Kidney tubule cell (primary cell): ENCODE results near the gene ADAD2.
"Not testable (repeated sequence)": the region's sequence is repeated elsewhere in the genome, so short reads cannot be mapped to it uniquely, and the experiment has no call there.

ENCODE experiments used
- DNase-seq: peaks from one replicate; pipeline ENCODE4 v3.0.0-alpha.2; 2018; ENCODE audit warnings: low spot score

The ADAD2 gene

DNA sequence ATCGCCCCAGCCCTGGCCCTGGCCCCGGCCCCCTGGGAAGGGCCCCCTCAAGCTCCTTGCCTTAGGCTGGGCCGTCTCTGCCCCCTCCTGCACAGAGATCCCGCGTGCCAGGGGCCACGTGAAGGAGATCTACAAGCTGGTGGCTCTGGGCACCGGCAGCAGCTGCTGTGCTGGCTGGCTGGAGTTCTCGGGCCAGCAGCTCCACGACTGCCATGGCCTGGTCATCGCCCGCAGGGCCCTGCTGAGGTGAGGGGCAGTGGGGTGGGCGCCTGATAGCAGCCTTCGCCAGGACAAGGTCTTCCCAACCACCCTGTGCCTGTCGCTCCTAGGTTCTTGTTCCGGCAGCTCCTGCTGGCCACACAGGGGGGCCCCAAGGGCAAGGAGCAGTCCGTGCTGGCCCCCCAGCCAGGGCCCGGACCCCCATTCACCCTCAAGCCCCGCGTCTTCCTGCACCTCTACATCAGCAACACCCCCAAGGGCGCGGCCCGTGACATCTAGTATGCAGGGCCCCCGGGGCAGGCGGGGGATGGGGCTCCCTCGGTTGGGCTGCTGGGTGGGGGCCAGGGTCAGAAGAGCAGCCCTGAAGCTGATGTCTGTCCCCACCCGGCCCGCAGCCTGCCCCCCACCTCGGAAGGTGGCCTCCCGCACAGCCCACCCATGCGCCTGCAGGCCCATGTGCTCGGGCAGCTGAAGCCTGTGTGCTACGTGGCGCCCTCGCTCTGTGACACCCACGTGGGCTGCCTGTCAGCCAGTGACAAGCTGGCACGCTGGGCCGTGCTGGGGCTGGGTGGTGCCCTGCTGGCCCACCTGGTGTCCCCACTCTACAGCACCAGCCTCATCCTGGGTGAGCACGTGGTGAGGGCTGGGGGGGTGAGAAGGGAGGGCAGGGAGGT, 4.5 kb downstream of the ADAD2 start:
- DNase-seq: no peak

- no peak for DNase-seq
Observed at GRCh38 chr16:84196101-84196500, 5.1 kb downstream of the ADAD2 start.

GRCh38 chr16:84196727-84197394, 5.9 kb downstream of the ADAD2 start:
- DNase-seq: no peak

GRCh38 chr16:84197466-84198128, 6.6 kb downstream of the ADAD2 start:
- DNase-seq: no peak

GRCh38 chr16:84198401-84198800, 7.4 kb downstream of the ADAD2 start:
- DNase-seq: no peak

DNA sequence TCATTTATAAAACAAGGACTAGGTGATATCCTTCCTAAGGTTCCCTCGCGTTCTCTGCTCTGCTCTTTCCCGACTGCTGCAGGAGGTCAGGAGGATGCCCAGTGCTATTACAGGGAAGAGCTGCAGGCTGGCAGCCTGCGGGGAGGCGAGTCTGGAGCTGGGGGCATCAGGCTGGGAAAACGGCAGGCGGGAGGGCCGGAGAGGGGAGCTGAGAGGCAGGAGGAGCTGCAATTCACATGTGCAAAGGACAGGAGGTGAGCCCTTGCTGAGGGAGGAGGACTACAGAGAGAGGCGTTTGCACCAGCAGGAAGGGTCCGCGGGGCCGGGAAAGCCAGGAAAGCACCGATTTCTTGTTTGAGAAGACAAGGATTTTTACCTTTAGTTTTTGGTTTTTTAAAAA, 8.1 kb downstream of the ADAD2 start:
- no peak for DNase-seq

DNA sequence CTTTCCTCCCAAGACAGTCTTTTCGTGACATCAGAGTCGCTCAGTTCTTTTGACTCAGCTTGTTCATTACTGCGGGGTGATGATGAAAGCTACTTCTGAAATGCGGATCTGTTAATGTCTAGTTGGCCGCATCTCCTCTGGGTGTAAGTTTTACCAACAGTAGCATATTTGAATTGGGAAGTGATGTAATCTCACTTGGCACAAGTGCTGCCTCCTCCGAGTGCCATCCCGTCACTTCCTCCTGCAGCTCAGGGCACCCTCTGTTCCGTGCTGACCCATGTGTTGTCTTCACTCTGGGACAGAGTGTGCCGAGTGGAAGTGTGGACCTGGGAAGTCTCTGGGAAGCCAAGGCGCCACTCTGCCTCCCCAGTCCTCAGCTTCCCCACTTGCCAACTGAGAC, 8.9 kb downstream of the ADAD2 start:
- no peak for DNase-seq

- not testable (repeated sequence) for DNase-seq
Observed at GRCh38 chr16:84204551-84204950, 13.6 kb downstream of the ADAD2 start.

DNA sequence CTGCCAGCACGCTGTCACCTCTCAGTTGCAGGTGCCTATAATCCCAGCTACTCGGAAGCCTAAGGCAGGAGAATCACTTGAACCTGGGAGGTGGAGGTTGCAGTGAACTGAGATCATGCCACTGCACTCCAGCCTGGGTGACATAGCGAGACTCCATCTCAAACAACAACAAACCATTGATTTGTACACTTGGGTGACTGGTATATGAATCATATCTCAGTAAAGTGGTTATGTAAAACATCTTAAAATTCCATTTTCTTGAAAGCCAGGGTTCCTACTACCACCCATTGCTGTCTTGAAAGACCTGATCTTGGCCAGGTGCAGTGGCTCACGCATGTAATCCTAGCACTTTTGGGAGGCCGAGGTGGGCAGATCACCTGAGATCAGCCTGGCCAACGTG, 14.2 kb downstream of the ADAD2 start:
- DNase-seq: not testable (repeated sequence)

DNA sequence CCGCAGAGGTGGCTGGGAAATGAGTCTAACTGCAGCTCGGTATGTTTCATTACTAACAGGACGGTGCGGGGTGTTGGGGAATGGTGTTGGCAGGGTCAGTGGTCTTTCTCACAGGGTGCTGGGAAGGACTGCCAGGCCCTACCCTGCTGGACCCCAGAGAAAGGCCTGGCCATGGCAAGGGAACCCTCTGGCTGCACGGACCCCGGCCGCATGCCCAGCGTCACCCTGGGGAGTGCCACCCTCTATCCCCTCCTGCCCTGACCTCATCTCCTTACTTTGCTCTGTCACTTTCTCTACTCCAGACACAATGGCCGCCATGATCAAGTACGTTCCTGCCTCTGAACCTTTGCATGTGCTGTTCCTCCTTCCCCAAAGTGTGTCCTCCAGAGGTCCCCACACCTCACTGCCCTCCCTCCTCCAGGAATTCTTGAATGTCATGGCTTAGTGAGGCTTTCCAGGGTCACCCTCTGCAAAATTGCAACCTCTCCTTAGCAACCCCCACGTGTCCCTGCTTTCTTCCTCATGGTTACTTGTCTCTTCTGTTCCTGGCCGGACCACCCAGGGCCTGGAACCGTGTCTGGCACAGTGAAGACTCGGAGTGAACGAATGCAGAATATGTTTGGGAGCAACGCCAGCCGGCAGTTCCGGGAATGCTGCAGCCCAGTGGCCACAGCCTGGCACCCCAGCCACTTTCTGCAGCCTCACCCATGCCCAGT, 15.2 kb downstream of the ADAD2 start:
- DNase-seq: no peak

- DNase-seq: peak; percentile 55
Observed at GRCh38 chr16:84207251-84207650, 16.3 kb downstream of the ADAD2 start.

DNA sequence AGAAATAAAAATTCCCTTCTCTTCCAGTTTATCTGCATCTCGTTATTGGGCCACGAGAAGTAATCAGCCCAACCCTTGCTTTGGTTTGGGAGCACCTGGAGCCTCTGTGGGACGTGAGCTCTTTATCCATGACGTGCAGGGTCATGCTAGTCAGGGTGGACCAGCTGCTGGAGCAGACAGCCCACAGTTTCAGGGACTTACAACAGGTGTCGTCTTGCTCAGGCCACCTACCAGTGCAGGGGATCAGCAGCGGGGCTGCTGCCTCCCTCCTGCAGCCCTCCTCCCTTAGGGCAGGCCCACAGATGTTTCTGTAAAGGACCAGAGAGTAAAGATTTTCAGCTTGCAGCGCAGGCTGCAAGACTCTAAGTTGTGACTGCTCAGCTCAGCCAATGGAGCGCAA, 16.9 kb downstream of the ADAD2 start:
- DNase-seq: no peak

DNA sequence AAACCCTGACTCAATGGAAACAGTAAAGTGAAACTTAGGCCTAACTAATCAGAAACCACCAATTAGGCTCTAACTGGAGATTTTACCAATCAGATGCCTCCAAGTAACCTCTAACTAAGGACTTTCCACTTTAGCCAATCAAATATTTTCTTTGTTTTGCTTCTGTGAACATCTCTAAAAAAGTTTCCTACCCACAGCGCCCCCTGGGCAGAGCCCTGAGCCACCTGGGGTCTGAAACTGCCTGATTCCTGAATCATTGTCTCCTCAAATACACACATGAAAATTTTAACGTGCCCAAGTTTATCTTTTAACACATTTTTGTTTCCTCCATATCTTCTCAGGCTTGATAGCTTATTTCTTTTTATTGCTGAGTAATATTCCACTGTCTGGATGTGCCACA, 19.0 kb downstream of the ADAD2 start:
- no peak for DNase-seq

- DNase-seq: no peak
Observed at GRCh38 chr16:84212154-84212553, 21.2 kb downstream of the ADAD2 start.

DNA sequence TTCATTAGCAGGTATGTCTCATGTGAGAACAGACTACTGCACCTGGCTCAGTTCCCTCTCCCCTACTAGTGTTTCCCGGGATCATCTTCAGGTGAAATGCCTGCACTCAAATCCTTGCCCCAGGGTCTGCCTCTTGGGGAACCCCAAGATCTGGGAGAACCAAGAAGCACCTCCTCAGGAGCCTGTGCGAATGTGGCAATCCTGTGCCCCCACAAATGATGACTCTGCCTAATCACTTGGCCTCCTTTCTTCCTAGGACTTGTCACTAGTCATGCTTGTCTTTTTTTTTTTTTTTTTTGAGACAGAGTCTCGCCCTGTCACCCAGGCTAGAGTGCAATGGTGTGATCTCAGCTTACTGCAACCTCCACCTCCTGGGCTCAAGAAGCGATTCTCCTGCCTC, 21.7 kb downstream of the ADAD2 start:
- DNase-seq: no peak

- DNase-seq: no peak
Observed at GRCh38 chr16:84214451-84215066, 23.6 kb downstream of the ADAD2 start.

GRCh38 chr16:84215531-84215930, 24.6 kb downstream of the ADAD2 start:
- DNase-seq: no peak

GRCh38 chr16:84216144-84216543, 25.2 kb downstream of the ADAD2 start:
- DNase-seq: not testable (repeated sequence)

DNA sequence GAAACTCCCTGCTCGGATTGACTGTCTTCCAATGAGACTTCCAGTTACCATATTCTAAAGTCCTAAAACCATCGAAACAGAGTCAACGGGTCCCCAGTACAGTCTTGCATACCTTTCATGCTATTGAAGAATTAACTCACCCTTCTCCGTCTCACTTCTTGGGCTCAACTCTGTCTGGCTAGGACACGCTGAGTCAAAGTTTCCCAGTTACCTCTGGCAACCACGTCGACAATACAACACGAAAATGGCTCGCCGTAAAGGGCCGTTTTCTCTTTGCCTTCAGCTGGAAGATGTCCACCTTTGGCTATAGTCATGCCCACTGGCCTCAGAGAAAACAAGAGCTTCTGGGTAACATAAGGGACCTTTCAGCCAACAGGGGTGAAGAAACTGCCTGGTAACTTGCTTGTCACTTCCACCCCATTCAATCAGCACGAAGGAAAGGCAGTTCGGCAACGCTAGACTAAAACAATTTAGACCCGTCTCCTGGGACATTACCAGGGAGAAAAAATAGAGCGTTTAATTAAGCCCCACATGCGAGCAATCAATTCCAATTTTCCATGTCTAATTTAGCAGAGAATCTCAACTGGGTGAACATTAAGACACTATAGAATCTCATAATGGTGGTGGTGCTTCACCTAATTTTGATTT, 27.3 kb downstream of the ADAD2 start:
- no peak for DNase-seq

- DNase-seq: no peak
Observed at GRCh38 chr16:84218956-84219355, 28.0 kb downstream of the ADAD2 start.

DNA sequence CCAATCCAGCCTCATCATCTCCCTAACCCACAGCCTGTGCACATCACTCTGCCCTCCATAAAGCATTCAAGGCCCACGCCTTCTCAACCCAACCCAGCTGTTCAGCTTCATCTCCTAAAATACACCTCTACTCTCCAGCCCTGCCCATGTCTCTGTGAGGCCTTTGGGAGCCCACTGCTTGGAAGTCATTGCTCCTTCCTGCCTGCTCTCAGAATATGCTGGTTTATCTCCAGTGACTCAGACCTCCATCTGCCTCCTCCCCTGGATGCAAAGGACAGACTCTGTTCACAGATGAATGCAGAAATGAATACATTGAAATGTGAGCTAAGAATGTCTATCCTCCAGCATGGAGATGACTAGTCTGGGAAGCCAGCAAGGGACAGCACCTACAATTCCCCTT, 29.9 kb downstream of the ADAD2 start:
- DNase-seq: peak; percentile 64
